Neuronal stem cell (in vitro differentiated cells): ENCODE data around the gene RANBP17.
A peak's percentile ranks its signal among the peaks of the same experiment; 100 is the strongest.

Source experiments
- DNase-seq: peaks from one replicate; pipeline ENCODE4 v3.0.0-alpha.2; 2013; ENCODE audit warnings: low spot score
- H2AFZ ChIP-seq: one replicate; pipeline ENCODE4 v1.6.1; 2013; ENCODE audit warnings: mild to moderate bottlenecking, low read length, inconsistent platforms
- H2AK5ac ChIP-seq: 2 replicates; pipeline ENCODE4 v1.6.1; 2013; ENCODE audit warnings: low read depth, mild to moderate bottlenecking, inconsistent platforms, low read length, moderate library complexity, mixed read lengths
- H2BK120ac ChIP-seq: 2 replicates; pipeline ENCODE4 v1.6.1; 2013; ENCODE audit warnings: low read depth, mild to moderate bottlenecking, inconsistent platforms, low read length, moderate library complexity, mixed read lengths
- H2BK12ac ChIP-seq: one replicate; pipeline ENCODE4 v1.6.1; 2013; ENCODE audit warnings: low read length, inconsistent platforms
- H2BK15ac ChIP-seq: 2 replicates; pipeline ENCODE4 v1.6.1; 2013; ENCODE audit warnings: mild to moderate bottlenecking, low read length, inconsistent platforms, mixed read lengths
- H2BK5ac ChIP-seq: one replicate; pipeline ENCODE4 v1.6.1; 2013; ENCODE audit warnings: inconsistent platforms, mild to moderate bottlenecking, low read length, moderate library complexity
- H3K14ac ChIP-seq: one replicate; pipeline ENCODE4 v1.6.1; 2013; ENCODE audit warnings: low read length, inconsistent platforms
- H3K18ac ChIP-seq: 2 replicates; pipeline ENCODE4 v1.6.1; 2013; ENCODE audit warnings: low read length, inconsistent platforms
- H3K23ac ChIP-seq: 2 replicates; pipeline ENCODE4 v1.6.1; 2013; ENCODE audit warnings: low read depth, mild to moderate bottlenecking, mixed read lengths, low read length, inconsistent platforms; ENCODE audit not compliant: poor library complexity
- H3K27ac ChIP-seq: replicated peaks from 3 replicates; pipeline ENCODE4 v1.5.1; 2013; ENCODE audit warnings: low read length, inconsistent platforms
- H3K27me3 ChIP-seq, 3 experiments: 2 replicates each; pipeline ENCODE4 v1.6.1; 2013; ENCODE audit warnings: low read length in 3 of 3, mild to moderate bottlenecking in 2 of 3, inconsistent platforms in 1 of 3, low read depth in 1 of 3, mixed read lengths in 1 of 3, moderate library complexity in 1 of 3; ENCODE audit not compliant: control insufficient read depth in 3 of 3, insufficient read depth in 3 of 3
- H3K36me3 ChIP-seq, 2 donors: replicated peaks in 1 of 2; 2 replicates each; pipeline ENCODE4 v1.6.1; 2013; ENCODE audit warnings: low read length in 2 of 2; ENCODE audit not compliant: control insufficient read depth in 2 of 2, insufficient read depth in 2 of 2
- H3K4ac ChIP-seq: 2 replicates; pipeline ENCODE4 v1.6.1; 2013; ENCODE audit warnings: inconsistent platforms, mild to moderate bottlenecking, low read length, moderate library complexity
- H3K4me1 ChIP-seq, 2 donors: 1 replicate in 1 of 2; 2 replicates in 1 of 2; pipeline ENCODE4 v1.6.1; 2013; ENCODE audit warnings: low read length in 2 of 2, low read depth in 1 of 2; ENCODE audit not compliant: control insufficient read depth in 2 of 2, insufficient read depth in 1 of 2
- H3K4me2 ChIP-seq: one replicate; pipeline ENCODE4 v1.6.1; 2013; ENCODE audit warnings: mild to moderate bottlenecking, low read length, inconsistent platforms; ENCODE audit not compliant: insufficient read depth, poor library complexity, severe bottlenecking
- H3K4me3 ChIP-seq, 2 donors: 2 replicates each; pipeline ENCODE4 v1.5.1; 2013; ENCODE audit warnings: low read length in 2 of 2, mild to moderate bottlenecking in 2 of 2, inconsistent platforms in 1 of 2, moderate library complexity in 1 of 2
- H3K79me1 ChIP-seq: one replicate; pipeline ENCODE4 v1.6.1; 2013; ENCODE audit warnings: low read depth, mild to moderate bottlenecking, inconsistent platforms, low read length, moderate library complexity
- H3K9ac ChIP-seq: one replicate; pipeline ENCODE4 v1.6.1; 2013; ENCODE audit warnings: mild to moderate bottlenecking, low read depth, low read length, inconsistent platforms; ENCODE audit not compliant: poor library complexity
- H3K9me3 ChIP-seq, 2 donors: replicated peaks in 1 of 2; 2 replicates each; pipeline versions ENCODE3 to v1.6.1; 2013; ENCODE audit warnings: low read length in 2 of 2, mild to moderate bottlenecking in 2 of 2, inconsistent platforms in 1 of 2, low read depth in 1 of 2, mixed read lengths in 1 of 2, moderate library complexity in 1 of 2; ENCODE audit not compliant: control insufficient read depth in 2 of 2, insufficient read depth in 1 of 2
- H4K8ac ChIP-seq: one replicate; pipeline ENCODE4 v1.6.1; 2013; ENCODE audit warnings: low read depth, mild to moderate bottlenecking, inconsistent platforms, low read length, moderate library complexity
- H4K91ac ChIP-seq: one replicate; pipeline ENCODE4 v1.6.1; 2013; ENCODE audit warnings: low read length, low read depth, mild to moderate bottlenecking, inconsistent platforms; ENCODE audit not compliant: poor library complexity
- WGBS, 2 donors: extraction: QIAGEN DNeasy Blood & Tissue Kit; methylation state at CpG; one replicate each; pipeline ENCODE4 v1.1.7; 2013; ENCODE audit warnings: missing lambda C conversion rate in 2 of 2, mixed read lengths in 1 of 2; ENCODE audit not compliant: insufficient read length in 2 of 2, insufficient replicate concordance in 1 of 2; ENCODE audit errors: extremely low coverage in 2 of 2; 5-methylcytosine and 5-hydroxymethylcytosine counted together

RANBP17 gene

DNA sequence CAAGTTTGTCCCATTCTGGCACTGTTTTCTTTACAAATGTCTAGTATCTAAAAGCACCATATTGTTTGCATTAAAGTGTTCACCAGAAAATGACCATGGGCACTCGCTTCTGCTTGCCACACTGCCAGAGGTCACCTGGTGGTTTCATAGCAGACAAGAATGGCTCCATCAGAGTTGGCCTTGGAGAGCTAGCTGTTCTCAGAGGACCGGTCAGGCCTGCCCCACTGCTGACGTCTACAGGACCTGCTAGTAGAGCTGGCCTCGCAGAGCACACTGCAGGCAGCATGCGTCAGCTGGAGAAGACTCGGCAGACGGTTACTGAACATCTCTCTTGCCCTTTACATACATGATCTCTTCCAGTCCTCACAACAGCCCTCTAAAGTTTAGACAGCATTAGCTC, 438.5 kb downstream of the RANBP17 start:
- DNase-seq, result no peak
- H3K9ac ChIP-seq, result no peak overlapping the region
- H3K14ac ChIP-seq, result no peak overlapping the region
- H2BK120ac ChIP-seq, result no peak overlapping the region
- H3K4me1 ChIP-seq, result no peaks in the 10 kb centered on the region
- peaks cover 2 to 15% (median 13%) of the 10 kb centered on the region in 3 experiments for H3K27me3 ChIP-seq
- no peak overlapping the region for H3K23ac ChIP-seq
- H3K4ac ChIP-seq, result no peak overlapping the region
- no peak overlapping the region for H2BK5ac ChIP-seq
- H3K36me3 ChIP-seq, result peaks cover 0 to 28% of the 10 kb centered on the region in 2 donors
- H3K18ac ChIP-seq, result no peak overlapping the region
- no peak overlapping the region for H2AFZ ChIP-seq
- WGBS, 2 donors, result no CpG with 5 or more reads among the region's 7 CpGs
- H3K27ac ChIP-seq, result no peak overlapping the region
- H3K79me1 ChIP-seq, result no peaks in the 10 kb centered on the region
- H2BK15ac ChIP-seq, result no peak overlapping the region
- H4K8ac ChIP-seq, result no peak overlapping the region
- H3K9me3 ChIP-seq, result peaks cover 0 to 3% of the 10 kb centered on the region in 2 donors
- no peak overlapping the region for H2BK12ac ChIP-seq
- no peak overlapping the region for H3K4me2 ChIP-seq
- no peak overlapping the region for H4K91ac ChIP-seq
- H3K4me3 ChIP-seq, result no peak overlapping the region
- no peak overlapping the region for H2AK5ac ChIP-seq

DNA sequence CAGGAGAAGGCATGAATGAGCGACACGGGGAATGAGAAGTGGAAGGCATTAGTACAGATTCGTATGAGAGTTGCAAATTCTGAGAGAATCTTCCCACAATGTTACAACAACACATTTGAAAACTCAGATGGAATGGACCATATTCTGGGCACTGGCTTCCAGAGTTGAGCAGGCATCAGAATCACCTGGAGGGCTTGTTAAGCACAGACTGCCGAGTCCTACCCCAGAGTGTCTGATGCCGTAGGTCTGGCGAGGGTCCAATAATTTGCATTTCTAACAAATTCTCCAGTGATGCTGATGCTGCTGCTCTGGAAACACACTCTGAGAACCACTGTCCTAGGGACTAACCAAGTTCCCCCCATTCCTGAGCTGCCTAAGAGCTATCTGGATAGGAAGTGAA, 444.3 kb downstream of the RANBP17 start:
- no peak overlapping the region for H3K23ac ChIP-seq
- H3K9me3 ChIP-seq, result peaks cover 0 to 3% of the 10 kb centered on the region in 2 donors
- no peak overlapping the region for H3K27ac ChIP-seq
- H3K14ac ChIP-seq, result no peak overlapping the region
- H3K79me1 ChIP-seq, result no peaks in the 10 kb centered on the region
- no peak overlapping the region for H2BK120ac ChIP-seq
- H3K36me3 ChIP-seq, result no peaks in the 10 kb centered on the region
- H2AK5ac ChIP-seq, result no peak overlapping the region
- WGBS, 2 donors, result no CpG with 5 or more reads among the region's 6 CpGs
- no peak overlapping the region for H3K4me3 ChIP-seq
- no peak overlapping the region for H4K91ac ChIP-seq
- H3K4ac ChIP-seq, result no peak overlapping the region
- DNase-seq, result no peak
- no peak overlapping the region for H2AFZ ChIP-seq
- H2BK12ac ChIP-seq, result no peak overlapping the region
- H3K27me3 ChIP-seq, result peaks cover 48 to 73% (median 71%) of the 10 kb centered on the region in 3 experiments
- no peak overlapping the region for H3K4me2 ChIP-seq
- H2BK15ac ChIP-seq, result no peak overlapping the region
- H4K8ac ChIP-seq, result no peak overlapping the region
- no peak overlapping the region for H3K9ac ChIP-seq
- H3K18ac ChIP-seq, result no peak overlapping the region
- peaks cover 4 to 10% of the 10 kb centered on the region in 2 donors for H3K4me1 ChIP-seq
- H2BK5ac ChIP-seq, result no peak overlapping the region

DNA sequence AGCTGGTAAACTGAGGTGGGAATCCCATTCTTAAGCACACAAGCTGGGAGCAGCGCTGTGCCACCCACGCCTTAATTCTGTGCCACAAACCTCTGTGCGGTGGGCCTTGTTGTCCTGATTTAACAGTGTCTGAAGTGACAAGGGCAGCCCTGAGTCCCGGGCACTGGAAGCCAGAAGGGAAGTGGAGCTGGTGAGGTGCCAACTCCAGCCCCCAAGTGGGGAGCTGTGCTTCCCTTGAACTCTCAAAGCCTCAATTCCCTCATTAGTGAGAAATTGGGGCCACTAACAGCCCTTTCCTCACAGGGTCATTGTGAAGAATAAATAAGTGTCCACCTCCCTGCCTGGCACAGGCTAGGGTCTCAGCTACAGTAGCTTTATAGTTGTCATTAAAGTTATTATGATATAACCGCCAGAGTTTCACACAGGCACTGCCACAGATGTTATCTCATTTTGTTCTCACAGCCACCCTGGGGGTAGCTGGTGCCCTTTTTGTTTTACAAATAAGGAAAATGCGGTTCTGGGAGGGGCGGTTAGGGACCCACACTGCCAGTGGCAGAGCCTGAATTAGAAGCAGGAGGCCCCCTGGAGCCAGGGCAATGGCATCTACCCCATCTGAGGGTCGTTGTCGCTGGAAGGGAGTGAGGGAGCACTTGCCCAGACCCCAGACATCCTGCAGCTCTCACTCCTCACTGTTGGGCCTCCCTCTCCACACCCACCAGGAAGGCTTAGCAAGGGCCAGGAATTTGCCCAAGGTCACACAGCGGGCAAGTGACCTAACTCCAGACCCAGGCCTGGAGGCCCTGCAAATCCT, 445.2 kb downstream of the RANBP17 start:
- H3K9me3 ChIP-seq, result peaks cover 0 to 2% of the 10 kb centered on the region in 2 donors
- no peak overlapping the region for H3K4me3 ChIP-seq
- no peak overlapping the region for H2BK12ac ChIP-seq
- H3K4me1 ChIP-seq, result peaks cover 4 to 10% of the 10 kb centered on the region in 2 donors
- H2BK15ac ChIP-seq, result no peak overlapping the region
- no peak overlapping the region for H3K18ac ChIP-seq
- H3K23ac ChIP-seq, result peak overlapping the region; percentile 43
- no peak overlapping the region for H3K9ac ChIP-seq
- no peak overlapping the region for H3K14ac ChIP-seq
- H2BK5ac ChIP-seq, result no peak overlapping the region
- H3K27ac ChIP-seq, result no peak overlapping the region
- DNase-seq, result no peak
- H3K79me1 ChIP-seq, result no peaks in the 10 kb centered on the region
- no peak overlapping the region for H3K4ac ChIP-seq
- WGBS, 2 donors, result no CpG with 5 or more reads among the region's 10 CpGs
- H3K4me2 ChIP-seq, result no peak overlapping the region
- no peak overlapping the region for H2AFZ ChIP-seq
- H2AK5ac ChIP-seq, result no peak overlapping the region
- H2BK120ac ChIP-seq, result no peak overlapping the region
- H3K36me3 ChIP-seq, result no peaks in the 10 kb centered on the region
- peaks cover 51 to 81% (median 77%) of the 10 kb centered on the region in 3 experiments for H3K27me3 ChIP-seq
- no peak overlapping the region for H4K91ac ChIP-seq
- no peak overlapping the region for H4K8ac ChIP-seq

DNA sequence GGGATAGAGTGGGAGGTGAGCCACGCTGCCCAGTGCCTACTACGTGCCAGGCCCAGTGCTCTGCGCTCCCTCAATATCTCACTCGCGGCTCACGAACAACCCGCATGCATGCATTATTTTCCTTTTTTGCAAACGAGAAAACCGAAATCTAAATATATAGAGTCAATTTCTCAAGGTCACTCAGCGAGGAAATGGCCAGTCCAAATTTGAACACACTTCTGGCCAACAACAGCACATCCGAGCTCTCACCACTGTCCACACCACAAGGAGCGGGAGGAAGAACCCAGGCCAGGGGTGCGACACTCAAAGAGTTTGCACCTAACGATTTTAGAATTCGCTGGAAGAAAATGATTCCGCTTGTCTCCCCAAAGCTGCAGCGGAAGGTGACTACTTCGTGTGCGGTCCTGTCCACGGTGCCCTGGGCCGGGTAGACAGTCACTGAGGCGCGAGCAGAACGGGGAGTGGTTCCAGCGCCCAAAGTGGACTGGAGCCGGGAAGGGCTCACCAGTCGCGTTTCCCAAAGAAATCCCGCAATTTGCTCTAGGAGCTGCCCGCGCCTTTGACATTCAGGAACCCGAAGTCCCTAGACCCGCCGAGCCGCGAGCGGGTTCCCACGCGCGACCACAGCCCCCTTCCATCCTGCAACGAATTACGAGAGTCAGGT, 446.1 kb downstream of the RANBP17 start:
- no peak overlapping the region for H4K8ac ChIP-seq
- H2BK15ac ChIP-seq, result no peak overlapping the region
- no peak overlapping the region for H3K9ac ChIP-seq
- H3K4me2 ChIP-seq, result no peak overlapping the region
- H3K18ac ChIP-seq, result peak overlapping the region; percentile 69
- H3K4me3 ChIP-seq, result no peak overlapping the region
- peak overlapping the region; percentile 32 for H2AK5ac ChIP-seq
- no peak overlapping the region for H4K91ac ChIP-seq
- DNase-seq, result no peak
- peak overlapping the region; percentile 95 for H3K23ac ChIP-seq
- no peaks in the 10 kb centered on the region for H3K36me3 ChIP-seq
- peak overlapping the region; percentile 70 for H2AFZ ChIP-seq
- no CpG with 5 or more reads among the region's 42 CpGs for WGBS, 2 donors
- no peak overlapping the region for H2BK12ac ChIP-seq
- no peak overlapping the region for H2BK5ac ChIP-seq
- H3K27me3 ChIP-seq, result peaks cover 60 to 90% (median 87%) of the 10 kb centered on the region in 3 experiments
- H3K14ac ChIP-seq, result no peak overlapping the region
- no peak overlapping the region for H3K4ac ChIP-seq
- H2BK120ac ChIP-seq, result no peak overlapping the region
- peaks cover 0 to 3% of the 10 kb centered on the region in 2 donors for H3K9me3 ChIP-seq
- H3K27ac ChIP-seq, result no peak overlapping the region
- no peaks in the 10 kb centered on the region for H3K79me1 ChIP-seq
- peaks cover 4 to 15% of the 10 kb centered on the region in 2 donors for H3K4me1 ChIP-seq
